Endothelial cell of umbilical vein (primary cell): Measurements from ENCODE around the gene CCDC18. TPM values are rescaled to one million over a fixed set of nuclear protein-coding genes. Genes with fewer than 3 reads are reported as not detected.

Source experiments
- BruUV-seq: library from RNA; stranded (reverse); fragments of 400-500 nt; replicated peaks from 2 replicates; lab custom pipeline; 2021; lab: Mats Ljungman, UMichigan
- CTCF ChIA-PET: fragments of 300-600, 350-600 bp; sonication (Branson Sonifier 250); formaldehyde crosslinking; loops from one replicate; lab custom pipeline; 2021; ENCODE audit warnings: antibody characterized with exemption, inconsistent platforms; lab: Charles Lee
- POLR2A ChIA-PET: fragments of 300-600, 350-600 bp; sonication (Branson Sonifier 250); formaldehyde crosslinking; loops from one replicate; lab custom pipeline; 2021; ENCODE audit warnings: antibody characterized with exemption, inconsistent platforms; lab: Charles Lee
- DNase-seq: peaks from one replicate; pipeline ENCODE4 v3.0.0-alpha.2; 2011; ENCODE audit warnings: low read depth, low spot score
- FAIRE-seq: peaks from 2 replicates; lab custom pipeline; 2011; peaks lifted over from hg19 to GRCh38; lab: Jason Lieb, UNC
- H2AFZ ChIP-seq: 2 replicates; pipeline ENCODE4 v1.6.0; 2012; ENCODE audit warnings: low read depth, low read length, control low read depth, inconsistent platforms
- H3K27ac ChIP-seq: 2 replicates; pipeline ENCODE4 v1.5.1; 2011; ENCODE audit warnings: low read depth, mild to moderate bottlenecking, control low read depth, low read length, moderate library complexity; ENCODE audit not compliant: insufficient read depth
- H3K27me3 ChIP-seq, 2 experiments: 2 replicates each; pipeline versions ENCODE4 v1.6.0 to v1.6.1; 2011; ENCODE audit warnings: low read length in 2 of 2, mixed read lengths in 1 of 2; ENCODE audit not compliant: control insufficient read depth in 2 of 2, insufficient read depth in 2 of 2
- H3K36me3 ChIP-seq, 2 experiments: 2 replicates in 1 of 2; 3 replicates in 1 of 2; pipeline ENCODE4 v1.5.1; 2011; ENCODE audit warnings: low read length in 2 of 2, mild to moderate bottlenecking in 1 of 2, moderate library complexity in 1 of 2; ENCODE audit not compliant: control insufficient read depth in 2 of 2, insufficient read depth in 2 of 2; ENCODE audit errors: extremely low read depth in 1 of 2
- H3K4me1 ChIP-seq: 3 replicates; pipeline ENCODE4 v1.5.1; 2011; ENCODE audit warnings: mild to moderate bottlenecking, low read length; ENCODE audit not compliant: control insufficient read depth, insufficient read depth; ENCODE audit errors: extremely low read depth
- H3K4me2 ChIP-seq: 2 replicates; pipeline ENCODE4 v1.6.1; 2011; ENCODE audit warnings: low read length, control low read depth, mixed read lengths; ENCODE audit not compliant: insufficient read depth
- H3K4me3 ChIP-seq, 3 experiments: fragments of 200-600 bp in 1 of 3; sonication (generic), shearing (Covaris generic) in 1 of 3; replicated peaks in 1 of 3; 2 replicates each; pipeline ENCODE4 v1.5.1; 2011 to 2016; ENCODE audit warnings: control low read depth in 3 of 3, low read length in 3 of 3, mild to moderate bottlenecking in 2 of 3, inconsistent platforms in 1 of 3, low read depth in 1 of 3, moderate library complexity in 1 of 3; ENCODE audit not compliant: insufficient read depth in 1 of 3
- H3K79me2 ChIP-seq: 2 replicates; pipeline ENCODE4 v1.6.0; 2012; ENCODE audit warnings: low read length, inconsistent platforms; ENCODE audit not compliant: control insufficient read depth, insufficient read depth
- H3K9ac ChIP-seq: replicated peaks from 2 replicates; pipeline ENCODE3; 2011; ENCODE audit warnings: low read length, control low read depth; ENCODE audit not compliant: insufficient read depth; ENCODE audit errors: extremely low read depth
- H3K9me1 ChIP-seq: replicated peaks from 3 replicates; pipeline ENCODE4 v1.6.0; 2011; ENCODE audit warnings: mild to moderate bottlenecking, low read length; ENCODE audit not compliant: control insufficient read depth, insufficient read depth; ENCODE audit errors: extremely low read depth
- H3K9me3 ChIP-seq: replicated peaks from 2 replicates; pipeline ENCODE4 v1.5.1; 2012; ENCODE audit warnings: low read length, inconsistent platforms; ENCODE audit not compliant: control insufficient read depth, insufficient read depth
- H4K20me1 ChIP-seq: replicated peaks from 2 replicates; pipeline ENCODE3; 2011; ENCODE audit warnings: mild to moderate bottlenecking, low read length; ENCODE audit not compliant: control insufficient read depth, insufficient read depth; ENCODE audit errors: extremely low read depth
- EZH2 ChIP-seq: IDR thresholded peaks from 2 replicates; pipeline ENCODE4 v1.6.1; 2012; ENCODE audit warnings: borderline replicate concordance, low read depth, mild to moderate bottlenecking, moderate library complexity, low read length, inconsistent platforms; ENCODE audit not compliant: severe bottlenecking
- FOS ChIP-seq: IDR thresholded peaks from 2 replicates; pipeline ENCODE4 v1.6.1; 2011; ENCODE audit warnings: mild to moderate bottlenecking, low read length, moderate library complexity, borderline replicate concordance; ENCODE audit not compliant: insufficient read depth
- GATA2 ChIP-seq: IDR thresholded peaks from 2 replicates; pipeline ENCODE4 v1.7.0; 2011; ENCODE audit warnings: low read depth, mild to moderate bottlenecking, moderate library complexity, mixed read lengths, low read length; ENCODE audit not compliant: insufficient read length, insufficient read depth
- JUN ChIP-seq: IDR thresholded peaks from 2 replicates; pipeline ENCODE4 v1.6.1; 2011; ENCODE audit warnings: borderline replicate concordance, low read depth; ENCODE audit not compliant: insufficient read length, insufficient read depth
- MYC ChIP-seq: IDR thresholded peaks from one replicate; pipeline ENCODE4 v1.6.1; 2011; ENCODE audit warnings: mild to moderate bottlenecking, low read depth, low read length
- POLR2A ChIP-seq: IDR thresholded peaks from 2 replicates; pipeline ENCODE4 v1.6.1; 2012; ENCODE audit warnings: low read depth, mild to moderate bottlenecking, control low read depth, low read length
- POLR2AphosphoS5 ChIP-seq: IDR thresholded peaks from 2 replicates; pipeline ENCODE4 v1.6.1; 2012; ENCODE audit warnings: low read depth, mild to moderate bottlenecking, control low read depth, low read length, moderate library complexity; ENCODE audit not compliant: insufficient read depth
- dilution Hi-C: fragments of 300-500 bp; cut with MboI; formaldehyde crosslinking; loops from one replicate; pipeline ENCODE4 v1.15.0; 2019; ENCODE audit warnings: low sequenced_read_pairs; ENCODE audit not compliant: extremely low pct_ligation_motif_present
- intact Hi-C: fragments of 100-400 bp; cut with micrococcal nuclease; formaldehyde crosslinking; loops from one replicate; pipeline ENCODE4 v1.10.0; 2022
- polyA plus RNA-seq, 4 experiments: library from polyadenylated mRNA; depleted of rRNA in 3 of 4; stranded (reverse) in 3 of 4; unstranded in 1 of 4; fragments of >200 nt; gene quantifications; 2 replicates each; pipeline versions ENCODE4 v1.2.1 to v1.2.3, GENCODE V29; 2011 to 2012; ENCODE audit warnings: missing spikeins in 1 of 4
- total RNA-seq: library from RNA; stranded (reverse); gene quantifications from 2 replicates; pipeline ENCODE4 v1.2.3, GENCODE V29; 2021
- TF ChIP-seq, protein P1 (sequence below): IDR thresholded peaks from 2 replicates; pipeline ENCODE4 v1.6.1; 2011; ENCODE audit not compliant: insufficient read depth, insufficient read length
- TF ChIP-seq, protein P2 (sequence below), 2 donors: IDR thresholded peaks; 1 replicate in 1 of 2; 2 replicates in 1 of 2; pipeline ENCODE4 v1.5.1; 2011; ENCODE audit warnings: low read length in 2 of 2, mild to moderate bottlenecking in 2 of 2, moderate library complexity in 2 of 2, control low read depth in 1 of 2, inconsistent platforms in 1 of 2, low read depth in 1 of 2; ENCODE audit not compliant: insufficient read depth in 1 of 2; ENCODE audit errors: extremely low read depth in 1 of 2

CCDC18 gene
- total and polyA plus RNA-seq, 2 donors (not counting 3 experiments of a cell fraction or from before 2014, with no cell fraction given): 2.2 to 11.2 TPM

DNA sequence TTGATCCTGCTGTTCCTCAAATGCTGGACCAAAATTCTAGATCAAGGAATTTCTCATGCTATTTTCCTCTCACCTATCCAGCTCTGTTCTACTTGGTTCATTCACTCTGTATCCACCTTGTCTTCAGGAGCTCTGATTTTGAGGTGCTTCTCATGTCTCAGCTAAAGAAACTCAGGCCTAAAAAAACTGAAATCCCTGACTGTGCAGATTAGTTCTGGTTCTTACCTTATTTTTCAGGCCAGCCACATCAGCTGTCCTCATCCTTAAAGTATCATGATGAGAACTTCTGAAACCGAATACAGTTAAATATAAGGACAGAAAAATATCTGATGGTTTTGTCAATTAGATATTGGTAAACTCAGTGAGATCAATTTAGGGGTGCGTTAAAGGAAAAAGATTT, 137.4 kb downstream of the CCDC18 start:
- Histone ChIP-seq H3K27ac (no peak overlapping the region), H3K27me3 (no peaks in the 10 kb centered on the region), H2AFZ (no peak overlapping the region), H3K36me3 (no peaks in the 10 kb centered on the region), H4K20me1 (no peaks in the 10 kb centered on the region), H3K79me2 (no peaks in the 10 kb centered on the region), H3K4me3 (no peak overlapping the region), H3K9me1 (no peaks in the 10 kb centered on the region), H3K9ac (no peak overlapping the region), H3K9me3 (no peaks in the 10 kb centered on the region), H3K4me2 (no peak overlapping the region), H3K4me1 (no peaks in the 10 kb centered on the region)
- ChIA-PET POLR2A (no interaction called here), CTCF (interaction anchor here (1.2 to 1.4 kb wide), 2 partner anchors 31 to 35 kb away, joined by 3 to 4 read pairs; no protein-coding TSS in a partner anchor)
- no peak for DNase-seq
- FAIRE-seq: no peak
- no TSS peak for BruUV-seq
- no peak for TF ChIP-seq MYC
- dilution Hi-C loops (no loop called here), intact Hi-C loops (no loop called here)

DNA sequence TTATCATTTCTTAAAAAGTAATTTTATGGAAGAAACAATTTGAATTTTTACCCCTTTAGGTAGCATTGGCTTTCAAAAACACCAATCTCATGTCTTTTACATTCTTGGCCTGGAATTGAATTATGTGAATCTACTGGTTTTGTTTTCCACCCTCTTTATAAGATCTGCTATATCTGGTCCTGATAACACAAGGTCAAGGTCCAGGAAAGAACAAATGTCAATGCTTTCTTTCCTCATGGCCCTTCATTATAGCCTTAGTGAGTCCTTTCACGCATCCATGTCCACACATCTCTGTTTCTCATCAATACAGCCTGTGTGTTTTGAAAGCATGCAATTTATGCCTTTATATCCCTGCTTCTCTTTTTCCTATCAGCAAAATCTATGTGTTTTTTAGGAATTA, 141.2 kb downstream of the CCDC18 start:
- H3K36me3 ChIP-seq: no peaks in the 10 kb centered on the region
- no peak overlapping the region for H2AFZ ChIP-seq
- no peaks in the 10 kb centered on the region for H3K79me2 ChIP-seq
- DNase-seq: no peak
- no TSS peak for BruUV-seq
- no peak overlapping the region for H3K27ac ChIP-seq
- no peaks in the 10 kb centered on the region for H4K20me1 ChIP-seq
- no peak overlapping the region for H3K9ac ChIP-seq
- intact Hi-C loops: no loop called here
- no peak for TF ChIP-seq POLR2A
- TF ChIP-seq EZH2: no peak
- no peak for TF ChIP-seq FOS
- TF ChIP-seq, protein P1, sequence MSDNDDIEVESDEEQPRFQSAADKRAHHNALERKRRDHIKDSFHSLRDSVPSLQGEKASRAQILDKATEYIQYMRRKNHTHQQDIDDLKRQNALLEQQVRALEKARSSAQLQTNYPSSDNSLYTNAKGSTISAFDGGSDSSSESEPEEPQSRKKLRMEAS: no peak
- no peak for TF ChIP-seq GATA2
- TF ChIP-seq MYC: no peak
- TF ChIP-seq JUN: no peak
- TF ChIP-seq POLR2AphosphoS5: no peak
- TF ChIP-seq, protein P2, sequence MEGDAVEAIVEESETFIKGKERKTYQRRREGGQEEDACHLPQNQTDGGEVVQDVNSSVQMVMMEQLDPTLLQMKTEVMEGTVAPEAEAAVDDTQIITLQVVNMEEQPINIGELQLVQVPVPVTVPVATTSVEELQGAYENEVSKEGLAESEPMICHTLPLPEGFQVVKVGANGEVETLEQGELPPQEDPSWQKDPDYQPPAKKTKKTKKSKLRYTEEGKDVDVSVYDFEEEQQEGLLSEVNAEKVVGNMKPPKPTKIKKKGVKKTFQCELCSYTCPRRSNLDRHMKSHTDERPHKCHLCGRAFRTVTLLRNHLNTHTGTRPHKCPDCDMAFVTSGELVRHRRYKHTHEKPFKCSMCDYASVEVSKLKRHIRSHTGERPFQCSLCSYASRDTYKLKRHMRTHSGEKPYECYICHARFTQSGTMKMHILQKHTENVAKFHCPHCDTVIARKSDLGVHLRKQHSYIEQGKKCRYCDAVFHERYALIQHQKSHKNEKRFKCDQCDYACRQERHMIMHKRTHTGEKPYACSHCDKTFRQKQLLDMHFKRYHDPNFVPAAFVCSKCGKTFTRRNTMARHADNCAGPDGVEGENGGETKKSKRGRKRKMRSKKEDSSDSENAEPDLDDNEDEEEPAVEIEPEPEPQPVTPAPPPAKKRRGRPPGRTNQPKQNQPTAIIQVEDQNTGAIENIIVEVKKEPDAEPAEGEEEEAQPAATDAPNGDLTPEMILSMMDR (IDR thresholded peaks at IDR 0.05; ENCODE audit: extremely low read depth in 1 of 2, insufficient read depth in 1 of 2, low read depth in 1 of 2, low read length in 2 of 2): no peak
- dilution Hi-C loops: no loop called here
- no peak overlapping the region for H3K4me3 ChIP-seq
- no peaks in the 10 kb centered on the region for H3K9me3 ChIP-seq
- H3K27me3 ChIP-seq: no peaks in the 10 kb centered on the region
- CTCF ChIA-PET: no interaction called here
- FAIRE-seq: no peak
- no peaks in the 10 kb centered on the region for H3K9me1 ChIP-seq
- POLR2A ChIA-PET: no interaction called here
- no peaks in the 10 kb centered on the region for H3K4me1 ChIP-seq
- no peak overlapping the region for H3K4me2 ChIP-seq
